CD4-positive, alpha-beta memory T cell (primary cell): ENCODE data around the gene FH. TPM values are rescaled to one million over a fixed set of nuclear protein-coding genes. Genes with fewer than 3 reads are reported as not detected.
A peak's percentile ranks its signal among the peaks of the same experiment; 100 is the strongest.

Experiments
- CTCF ChIA-PET: fragments of 350-600 bp; sonication (Branson Sonifier 250); formaldehyde crosslinking; loops from one replicate; lab custom pipeline; 2021; ENCODE audit warnings: inconsistent platforms; ENCODE audit not compliant: partially characterized antibody; lab: Charles Lee
- POLR2A ChIA-PET: fragments of 350-600 bp; sonication (Branson Sonifier 250); formaldehyde crosslinking; loops from one replicate; lab custom pipeline; 2021; ENCODE audit not compliant: partially characterized antibody; lab: Charles Lee
- DNase-seq, 5 donors: peaks; one replicate each; pipeline versions ENCODE4 v3.0.0 to v3.0.0-alpha.2; 2020 to 2022; ENCODE audit warnings: mixed read lengths in 1 of 5
- H3K27ac ChIP-seq: one replicate; pipeline ENCODE4 v1.7.0; 2013; ENCODE audit warnings: low read depth, low read length
- H3K27me3 ChIP-seq: 2 replicates; pipeline ENCODE4 v1.7.0; 2013; ENCODE audit warnings: mild to moderate bottlenecking, low read length, moderate library complexity; ENCODE audit not compliant: insufficient read depth
- H3K36me3 ChIP-seq: 2 replicates; pipeline ENCODE4 v1.7.0; 2013; ENCODE audit warnings: mild to moderate bottlenecking, low read length, moderate library complexity; ENCODE audit not compliant: insufficient read depth
- H3K4me1 ChIP-seq: 2 replicates; pipeline ENCODE4 v1.7.0; 2013; ENCODE audit warnings: mild to moderate bottlenecking, low read length, moderate library complexity; ENCODE audit not compliant: insufficient read depth
- H3K4me3 ChIP-seq, 2 donors: one replicate each; pipeline ENCODE4 v1.7.0; 2013; ENCODE audit warnings: low read length in 2 of 2, mild to moderate bottlenecking in 1 of 2
- H3K9me3 ChIP-seq, 2 donors: one replicate each; pipeline ENCODE4 v1.7.0; 2013; ENCODE audit warnings: low read length in 2 of 2, control low read depth in 1 of 2; ENCODE audit not compliant: control insufficient read depth in 1 of 2
- H3K27ac Mint-ChIP-seq, 7 donors: one replicate each; pipeline ENCODE4 v1.8.0; 2020 to 2021; ENCODE audit warnings: mixed read lengths in 7 of 7, mild to moderate bottlenecking in 6 of 7, inconsistent platforms in 3 of 7, moderate library complexity in 3 of 7
- H3K27me3 Mint-ChIP-seq, 2 donors: one replicate each; pipeline ENCODE4 v1.8.0; 2020 to 2021; ENCODE audit warnings: mixed read lengths in 2 of 2
- H3K36me3 Mint-ChIP-seq, 2 donors: one replicate each; pipeline ENCODE4 v1.8.0; 2020 to 2021; ENCODE audit warnings: mixed read lengths in 2 of 2, inconsistent platforms in 1 of 2, mild to moderate bottlenecking in 1 of 2
- H3K4me1 Mint-ChIP-seq, 4 donors: one replicate each; pipeline ENCODE4 v1.8.0; 2020 to 2021; ENCODE audit warnings: mixed read lengths in 4 of 4, mild to moderate bottlenecking in 1 of 4
- H3K4me3 Mint-ChIP-seq, 8 donors: one replicate each; pipeline ENCODE4 v1.8.0; 2020 to 2021; ENCODE audit warnings: mixed read lengths in 8 of 8, mild to moderate bottlenecking in 7 of 8, moderate library complexity in 6 of 8, inconsistent platforms in 3 of 8
- H3K9me3 Mint-ChIP-seq, 8 donors: one replicate each; pipeline ENCODE4 v1.8.0; 2020 to 2021; ENCODE audit warnings: mixed read lengths in 8 of 8, mild to moderate bottlenecking in 5 of 8, inconsistent platforms in 3 of 8, moderate library complexity in 1 of 8
- intact Hi-C: fragments of 100-400 bp; cut with micrococcal nuclease; formaldehyde crosslinking; loops from one replicate; pipeline ENCODE4 v1.15.1; 2023
- polyA plus RNA-seq, 2 donors: library from polyadenylated mRNA; unstranded; fragments of 300-500 nt; fragmentation: Illumina TruSeq; gene quantifications; one replicate each; pipeline ENCODE4 v1.2.3, GENCODE V29; 2021
- total RNA-seq, 2 experiments: library from RNA; stranded (reverse); gene quantifications; one replicate each; pipeline ENCODE4 v1.2.3, GENCODE V29; 2021

The FH gene
- total and polyA plus RNA-seq, 4 experiments from 2014 or later, result 21.0 to 36.2 (median 28.5) TPM

DNA sequence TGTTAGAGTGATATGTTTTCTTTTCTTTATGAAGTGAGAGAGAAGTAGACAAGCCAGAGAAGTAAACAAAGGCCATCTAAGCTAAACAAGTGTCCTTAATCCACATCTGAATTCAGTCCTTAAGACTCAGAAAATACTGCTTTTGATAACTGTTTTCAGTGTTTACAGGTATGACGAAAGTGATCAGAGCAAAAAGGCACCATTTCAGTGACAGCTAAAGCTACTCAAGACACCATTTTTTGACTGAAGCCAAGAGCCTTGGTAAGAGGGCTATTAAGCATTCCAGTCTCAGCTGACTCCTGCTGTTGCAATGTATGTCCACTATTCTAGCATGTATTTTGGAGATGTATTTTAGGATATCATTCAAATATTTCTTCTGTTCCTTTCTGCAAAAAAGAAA, 16.7 kb upstream of the FH start:
- H3K36me3 ChIP-seq, result no peaks in the 10 kb centered on the region
- no peak overlapping the region for H3K4me3 ChIP-seq
- ChIA-PET CTCF (interaction anchor here (1.8 kb wide), 1 partner anchor 462 kb away, joined by 6 read pairs; the partner anchor contains the start of gene MAP1LC3C), POLR2A (no interaction called here)
- Mint-ChIP-seq H3K4me1 (peaks cover 3 to 9% (median 7%) of the 10 kb centered on the region in 4 donors), H3K27ac (no peak overlapping the region), H3K36me3 (peaks cover 0 to 2% of the 10 kb centered on the region in 2 donors), H3K4me3 (no peak overlapping the region), H3K9me3 (no peaks in the 10 kb centered on the region), H3K27me3 (peaks cover 0 to 6% of the 10 kb centered on the region in 2 donors)
- H3K4me1 ChIP-seq, result peaks cover 5% of the 10 kb centered on the region
- H3K9me3 ChIP-seq, result no peaks in the 10 kb centered on the region
- no peak overlapping the region for H3K27ac ChIP-seq
- no peaks in the 10 kb centered on the region for H3K27me3 ChIP-seq
- intact Hi-C loops, result no loop called here
- DNase-seq, result no peak

DNA sequence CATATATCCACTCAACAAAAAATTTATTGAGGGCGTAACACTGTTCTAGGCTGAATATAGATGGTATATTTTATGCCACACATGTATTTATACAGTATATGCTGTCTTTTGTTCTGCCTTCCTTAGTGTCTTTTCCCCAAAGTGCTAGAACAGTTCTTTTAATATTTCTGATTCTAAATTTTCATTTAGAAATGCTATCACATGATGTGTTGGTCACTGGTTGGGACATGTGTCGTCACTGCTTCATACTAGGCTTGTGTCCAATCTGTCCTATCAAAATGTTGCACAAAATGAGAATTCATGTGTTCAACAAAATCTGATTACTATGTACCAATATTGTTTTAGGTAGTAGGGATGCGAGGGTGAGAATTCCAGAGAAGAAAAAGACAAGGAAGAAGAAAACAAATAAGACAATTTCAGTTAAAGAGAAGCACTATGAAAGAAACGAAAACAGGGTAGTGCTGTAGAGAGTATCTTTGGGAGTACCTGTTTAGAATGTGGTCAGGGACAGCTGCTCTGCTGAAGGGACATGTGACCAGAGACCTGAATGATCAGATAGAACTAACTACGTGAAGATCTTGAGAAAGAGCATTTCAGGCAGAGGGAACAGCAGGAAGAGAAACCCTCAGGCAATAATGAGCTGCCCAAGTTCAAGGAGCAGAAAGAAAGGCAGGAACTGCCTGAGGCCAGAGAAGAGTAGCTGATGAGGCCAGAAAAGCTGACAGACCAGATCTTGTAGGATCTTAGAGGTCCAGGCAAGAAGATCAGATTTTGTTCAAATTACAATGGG, 14.0 kb upstream of the FH start:
- Mint-ChIP-seq H3K9me3 (no peaks in the 10 kb centered on the region), H3K4me1 (peaks cover 5 to 11% (median 9%) of the 10 kb centered on the region in 4 donors), H3K27me3 (peaks cover 0 to 1% of the 10 kb centered on the region in 2 donors), H3K36me3 (peaks cover 0 to 2% of the 10 kb centered on the region in 2 donors), H3K4me3 (peak overlapping the region in 1 of 8 donors; percentile 50), H3K27ac (no peak overlapping the region)
- no peaks in the 10 kb centered on the region for H3K27me3 ChIP-seq
- DNase-seq, result no peak
- CTCF ChIA-PET, result interaction anchor here (1.1 kb wide), 1 partner anchor 96 kb away, joined by 4 read pairs; no protein-coding TSS in a partner anchor
- H3K27ac ChIP-seq, result no peak overlapping the region
- H3K4me3 ChIP-seq, result no peak overlapping the region
- no peaks in the 10 kb centered on the region for H3K36me3 ChIP-seq
- peaks cover 5% of the 10 kb centered on the region for H3K4me1 ChIP-seq
- H3K9me3 ChIP-seq, result no peaks in the 10 kb centered on the region
- POLR2A ChIA-PET, result interaction anchor here (1.6 kb wide), 1 partner anchor 14 kb away, joined by 3 read pairs; the partner anchor contains the start of gene FH
- intact Hi-C loops, result loop anchor here (2.0 to 5.0 kb wide), 2 partner anchors 17 to 1724 kb away; partner anchors contain the start of genes CEP170 and SDCCAG8

DNA sequence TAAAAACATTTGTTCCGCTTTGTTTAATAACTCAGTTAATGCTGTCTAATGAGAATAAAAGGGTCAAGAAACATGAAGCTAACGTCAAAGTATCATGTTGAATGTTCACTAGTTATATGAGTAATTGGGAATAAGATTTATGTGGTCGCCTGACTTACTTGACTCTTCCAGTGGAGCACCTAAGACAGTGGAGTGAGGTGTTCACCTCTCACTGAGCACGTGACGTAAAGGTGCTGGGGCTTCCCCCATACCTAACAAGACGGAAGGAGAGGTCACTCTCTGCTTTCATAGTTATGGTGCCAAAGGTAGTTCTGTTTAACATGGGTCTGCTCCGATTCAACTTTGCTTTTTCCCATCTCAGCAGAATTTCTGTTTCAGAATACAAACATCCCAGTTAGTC, 13.3 kb upstream of the FH start:
- H3K9me3 ChIP-seq, result no peaks in the 10 kb centered on the region
- H3K9me3 Mint-ChIP-seq, result no peaks in the 10 kb centered on the region
- no peaks in the 10 kb centered on the region for H3K27me3 ChIP-seq
- peaks cover 5 to 11% (median 9%) of the 10 kb centered on the region in 4 donors for H3K4me1 Mint-ChIP-seq
- H3K4me3 Mint-ChIP-seq, result peak overlapping the region in 3 of 8 donors; percentile 8 to 18 (median 17)
- peak in 1 of 5 donors; percentile 40 for DNase-seq
- H3K4me3 ChIP-seq, result no peak overlapping the region
- peaks cover 5% of the 10 kb centered on the region for H3K4me1 ChIP-seq
- intact Hi-C loops, result loop anchor here (2.0 to 5.0 kb wide), 2 partner anchors 18 to 1724 kb away; partner anchors contain the start of genes CEP170 and SDCCAG8
- no peaks in the 10 kb centered on the region for H3K36me3 ChIP-seq
- H3K36me3 Mint-ChIP-seq, result peaks cover 0 to 2% of the 10 kb centered on the region in 2 donors
- H3K27me3 Mint-ChIP-seq, result peaks cover 0 to 1% of the 10 kb centered on the region in 2 donors
- ChIA-PET POLR2A (interaction anchor here (1.4 to 1.6 kb wide), 2 partner anchors 13 to 19 kb away, joined by 3 to 8 read pairs; partner anchors contain the start of gene FH), CTCF (interaction anchor here (0.6 to 1.5 kb wide), 7 partner anchors 8 to 485 kb away, joined by 3 to 10 read pairs (median 4); partner anchors contain the start of gene MAP1LC3C)
- H3K27ac ChIP-seq, result no peak overlapping the region
- H3K27ac Mint-ChIP-seq, result no peak overlapping the region

DNA sequence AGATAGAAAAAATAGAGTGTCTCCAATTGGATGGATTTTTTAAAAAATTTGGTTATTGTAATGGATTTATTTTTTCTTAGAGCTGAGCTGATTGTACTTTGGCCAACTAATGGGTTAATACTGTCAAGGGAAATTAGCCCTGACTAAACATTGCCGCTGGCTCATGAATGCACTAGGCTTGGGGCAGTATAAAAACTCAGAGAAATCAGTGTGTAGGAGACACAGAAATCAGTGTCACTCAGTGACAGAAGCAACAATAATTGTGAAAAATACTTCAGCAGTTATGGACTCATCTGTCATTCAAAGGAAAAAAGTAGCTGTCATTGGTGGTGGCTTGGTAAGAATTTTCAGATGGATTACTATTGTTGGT, 12.6 kb upstream of the FH start, which contains the start of gene KMO:
Gene KMO, plus strand, starts transcription at position 217 of the 370 bp plus-strand sequence. Its CDS starts 67 bp downstream, at position 284.
- H3K9me3 Mint-ChIP-seq, result no peaks in the 10 kb centered on the region
- H3K9me3 ChIP-seq, result no peaks in the 10 kb centered on the region
- peak within 1 kb of the TSS in 6 of 7 donors; percentile 1 to 94 (median 90) for H3K27ac Mint-ChIP-seq
- intact Hi-C loops, result loop anchor here (2.0 to 5.0 kb wide), 2 partner anchors 19 to 1725 kb away; partner anchors contain the start of genes CEP170 and SDCCAG8
- H3K36me3 Mint-ChIP-seq, result peaks cover 0 to 2% of the 10 kb centered on the region in 2 donors
- H3K27me3 Mint-ChIP-seq, result peaks cover 0 to 1% of the 10 kb centered on the region in 2 donors
- POLR2A ChIA-PET, result interaction anchor here (1.4 to 1.6 kb wide), 2 partner anchors 12 to 20 kb away, joined by 3 to 8 read pairs; partner anchors contain the start of gene FH
- CTCF ChIA-PET, result interaction anchor here (0.6 to 1.5 kb wide), 7 partner anchors 9 to 486 kb away, joined by 3 to 10 read pairs (median 4); partner anchors contain the start of gene MAP1LC3C
- H3K36me3 ChIP-seq, result no peaks in the 10 kb centered on the region
- H3K27me3 ChIP-seq, result no peaks in the 10 kb centered on the region
- peak within 1 kb of the TSS; percentile 91 to 99 (median 98) for H3K4me3 Mint-ChIP-seq
- H3K4me1 ChIP-seq, result peaks cover 5% of the 10 kb centered on the region
- peaks cover 5 to 11% (median 9%) of the 10 kb centered on the region in 4 donors for H3K4me1 Mint-ChIP-seq
- peak within 1 kb of the TSS; percentile 45 to 52 for H3K4me3 ChIP-seq
- H3K27ac ChIP-seq, result peak within 1 kb of the TSS; percentile 10
- no peak for DNase-seq

DNA sequence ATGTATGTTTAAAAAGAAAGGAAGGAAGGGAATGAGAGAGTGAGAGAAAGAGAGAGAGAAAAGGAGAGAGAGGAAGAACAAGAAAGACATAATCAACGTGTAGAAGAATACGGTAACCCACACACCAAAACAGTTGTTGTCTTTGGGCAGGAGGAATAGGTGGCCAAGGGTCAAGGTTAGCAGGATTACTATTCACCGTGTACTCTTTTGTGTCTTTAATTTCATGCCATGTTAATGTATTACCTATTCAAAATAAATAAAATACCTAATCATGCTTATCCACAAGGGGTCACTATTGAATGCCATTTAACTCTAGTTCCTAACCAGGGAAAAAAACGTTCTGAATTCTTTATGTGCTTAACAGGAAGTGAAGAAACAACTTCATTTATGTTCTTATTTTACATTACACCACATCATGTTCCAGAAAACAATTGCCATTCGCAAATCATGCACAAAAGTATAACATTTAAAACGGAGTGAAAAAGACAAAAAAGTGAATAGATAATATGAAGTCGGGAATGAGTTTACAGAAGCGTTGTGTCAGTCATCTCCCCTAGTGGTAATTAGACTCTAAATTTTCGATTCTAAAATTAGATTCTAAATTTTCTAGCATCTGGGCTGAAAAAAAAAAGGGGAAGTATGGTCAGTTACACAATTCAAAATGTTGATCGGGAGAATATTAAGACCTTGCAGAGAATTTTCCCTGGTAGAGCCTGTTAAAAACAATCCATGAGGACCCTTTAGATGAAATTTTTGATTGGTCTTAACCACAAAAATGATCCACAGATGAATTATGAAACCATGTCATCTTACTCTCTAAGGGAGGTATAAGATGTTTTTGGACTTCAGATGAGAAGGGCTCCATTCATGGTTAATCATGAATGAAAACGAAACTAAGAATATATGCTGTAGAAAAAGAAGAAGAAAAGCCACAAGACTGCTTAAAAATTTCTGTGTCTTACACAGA, 11.9 kb upstream of the FH start:
- peak overlapping the region in 6 of 7 donors; percentile 1 to 94 (median 90) for H3K27ac Mint-ChIP-seq
- H3K27ac ChIP-seq, result peak overlapping the region; percentile 10
- peaks cover 0 to 1% of the 10 kb centered on the region in 2 donors for H3K27me3 Mint-ChIP-seq
- peaks cover 5% of the 10 kb centered on the region for H3K4me1 ChIP-seq
- DNase-seq, result peak in 4 of 5 donors; percentile 65 to 70 (median 68)
- H3K4me1 Mint-ChIP-seq, result peaks cover 5 to 11% (median 9%) of the 10 kb centered on the region in 4 donors
- intact Hi-C loops, result loop anchor here (1.0 to 5.0 kb wide), 9 partner anchors 12 to 1794 kb away; partner anchors contain the start of genes CEP170, FH and SDCCAG8
- POLR2A ChIA-PET, result interaction anchor here (1.4 to 1.6 kb wide), 2 partner anchors 11 to 20 kb away, joined by 3 to 8 read pairs; partner anchors contain the start of gene FH
- H3K36me3 ChIP-seq, result no peaks in the 10 kb centered on the region
- CTCF ChIA-PET, result interaction anchor here (0.7 to 1.5 kb wide), 6 partner anchors 9 to 467 kb away, joined by 3 to 10 read pairs (median 4); partner anchors contain the start of gene MAP1LC3C
- H3K4me3 ChIP-seq, result peak overlapping the region; percentile 45 to 52
- peak overlapping the region; percentile 91 to 99 (median 98) for H3K4me3 Mint-ChIP-seq
- no peaks in the 10 kb centered on the region for H3K27me3 ChIP-seq
- H3K9me3 ChIP-seq, result no peaks in the 10 kb centered on the region
- H3K36me3 Mint-ChIP-seq, result peaks cover 0 to 2% of the 10 kb centered on the region in 2 donors
- H3K9me3 Mint-ChIP-seq, result no peaks in the 10 kb centered on the region

DNA sequence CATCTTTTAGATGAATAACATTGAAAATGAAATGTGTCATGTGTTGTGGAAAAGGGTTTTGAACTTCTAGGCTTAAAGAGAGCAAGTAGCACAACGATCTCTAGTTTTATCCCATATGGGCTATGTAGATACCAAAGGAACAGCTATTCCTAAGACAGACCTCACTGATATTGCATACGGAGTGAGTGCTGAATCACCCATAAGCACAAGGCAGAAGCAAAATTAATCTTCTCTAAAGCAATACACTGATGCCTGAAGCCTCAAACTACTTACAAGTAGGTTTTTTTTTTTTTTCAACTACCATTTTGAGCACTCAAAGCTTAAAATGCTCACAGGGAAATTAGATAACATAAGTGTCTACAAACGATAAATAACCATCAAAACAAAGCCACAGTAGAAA, 7.6 kb upstream of the FH start:
- no peak overlapping the region for H3K27ac ChIP-seq
- H3K27me3 Mint-ChIP-seq, result peaks cover 21 to 27% of the 10 kb centered on the region in 2 donors
- H3K9me3 ChIP-seq, result no peaks in the 10 kb centered on the region
- H3K36me3 ChIP-seq, result no peaks in the 10 kb centered on the region
- H3K36me3 Mint-ChIP-seq, result peaks cover 0 to 2% of the 10 kb centered on the region in 2 donors
- peaks cover 15% of the 10 kb centered on the region for H3K27me3 ChIP-seq
- no peak overlapping the region for H3K4me3 Mint-ChIP-seq
- H3K27ac Mint-ChIP-seq, result no peak overlapping the region
- ChIA-PET CTCF (interaction anchor here (0.6 to 1.0 kb wide), 2 partner anchors 14 to 84 kb away, joined by 3 read pairs; no protein-coding TSS in a partner anchor), POLR2A (interaction anchor here (1.1 kb wide), 1 partner anchor 25 kb away, joined by 3 read pairs; no protein-coding TSS in a partner anchor)
- H3K4me1 ChIP-seq, result peaks cover 3% of the 10 kb centered on the region
- DNase-seq, result no peak
- H3K4me3 ChIP-seq, result no peak overlapping the region
- H3K9me3 Mint-ChIP-seq, result peaks cover 0 to 2% (median 0%) of the 10 kb centered on the region in 8 donors
- intact Hi-C loops, result no loop called here
- peaks cover 4 to 10% (median 8%) of the 10 kb centered on the region in 4 donors for H3K4me1 Mint-ChIP-seq
